HG03354 (cell line): ENCODE measurements around the gene CSNK2B.
A peak's percentile ranks its signal among the peaks of the same experiment; 100 is the strongest.

Experiments used
- ATAC-seq: cut with Tn5 transposase; IDR thresholded peaks from one replicate; pipeline ENCODE4 v1.9.1; 2021; ENCODE audit warnings: mild to moderate bottlenecking; ENCODE audit not compliant: unreplicated experiment, poor library complexity, severe bottlenecking

The CSNK2B gene

GRCh38 chr6:31659649-31660380, 6.1 kb upstream of the CSNK2B start:
- ATAC-seq = no peak

GRCh38 chr6:31660381-31661261, 5.3 kb upstream of the CSNK2B start, which contains the start of gene C6orf47:
C6orf47 (minus strand) TSS chr6:31660778; CDS start chr6:31659947, 831 bp downstream.
- peak; percentile 47 for ATAC-seq

GRCh38 chr6:31661262-31662123, 4.4 kb upstream of the CSNK2B start:
- ATAC-seq = no peak

GRCh38 chr6:31662124-31662723, 3.7 kb upstream of the CSNK2B start:
- ATAC-seq = no peak

GRCh38 chr6:31663126-31663960, 2.5 kb upstream of the CSNK2B start:
- no peak for ATAC-seq

- no peak for ATAC-seq
These were observed 1.7 kb upstream of the CSNK2B start for GRCh38 chr6:31663961-31664789.

- ATAC-seq = no peak
These were observed 935 bp upstream of the CSNK2B start, which contains the start of gene GPANK1 for GRCh38 chr6:31664790-31665500. GPANK1 (minus strand) TSS chr6:31664997; CDS start chr6:31664478, 519 bp downstream.

- ATAC-seq = no peak
These were observed 571 bp downstream of the CSNK2B start for GRCh38 chr6:31666337-31666965.

- ATAC-seq = no peak
These were observed 3.8 kb downstream of the CSNK2B start, which contains the start of gene LY6G5B for GRCh38 chr6:31669676-31670075. LY6G5B (plus strand) TSS chr6:31669976; CDS start chr6:31670951, 975 bp downstream.

- no peak for ATAC-seq
These were observed 10.5 kb downstream of the CSNK2B start for GRCh38 chr6:31676322-31676903.

- ATAC-seq = no peak
These were observed 11.0 kb downstream of the CSNK2B start for GRCh38 chr6:31676904-31677303.

- no peak for ATAC-seq
These were observed 12.1 kb downstream of the CSNK2B start for GRCh38 chr6:31677955-31678354.

GRCh38 chr6:31680226-31681134, 14.6 kb downstream of the CSNK2B start, which contains the start of gene LY6G5C:
LY6G5C (minus strand) TSS chr6:31681067; CDS start chr6:31680373, 694 bp downstream.
- ATAC-seq = peak; percentile 48

GRCh38 chr6:31681135-31681671, 15.3 kb downstream of the CSNK2B start:
- peak; percentile 39 for ATAC-seq

GRCh38 chr6:31683591-31683990, 17.7 kb downstream of the CSNK2B start:
- no peak for ATAC-seq
